GM18499 (cell line): ENCODE data around the gene MYH9.
"Not testable (repeated sequence)": the region's sequence is repeated elsewhere in the genome, so short reads cannot be mapped to it uniquely, and the experiment has no call there.

Source experiments
- ATAC-seq: cut with Tn5 transposase; IDR thresholded peaks from one replicate; pipeline ENCODE4 v1.9.1; 2021; ENCODE audit warnings: moderate number of reproducible peaks; ENCODE audit not compliant: insufficient read depth, unreplicated experiment

MYH9 gene

GRCh38 chr22:36299295-36299694, 88.5 kb downstream of the MYH9 start:
- no peak for ATAC-seq

- no peak for ATAC-seq
Observed at GRCh38 chr22:36298601-36299000, 89.2 kb downstream of the MYH9 start.

- ATAC-seq, result no peak
Observed at GRCh38 chr22:36298118-36298517, 89.6 kb downstream of the MYH9 start.

GRCh38 chr22:36297568-36297967, 90.2 kb downstream of the MYH9 start:
- ATAC-seq, result no peak

GRCh38 chr22:36296690-36297089, 91.1 kb downstream of the MYH9 start:
- ATAC-seq, result no peak

- ATAC-seq, result no peak
Observed at GRCh38 chr22:36295247-36295646, 92.5 kb downstream of the MYH9 start.

GRCh38 chr22:36294801-36295200, 93.0 kb downstream of the MYH9 start:
- no peak for ATAC-seq

GRCh38 chr22:36294293-36294620, 93.5 kb downstream of the MYH9 start:
- no peak for ATAC-seq

GRCh38 chr22:36293606-36294292, 94.0 kb downstream of the MYH9 start:
- ATAC-seq, result no peak

GRCh38 chr22:36292823-36293530, 94.8 kb downstream of the MYH9 start:
- no peak for ATAC-seq

- ATAC-seq, result no peak
Observed at GRCh38 chr22:36291831-36292740, 95.7 kb downstream of the MYH9 start.

GRCh38 chr22:36290391-36291075, 97.2 kb downstream of the MYH9 start:
- not testable (repeated sequence) for ATAC-seq

GRCh38 chr22:36289948-36290371, 97.8 kb downstream of the MYH9 start:
- not testable (repeated sequence) for ATAC-seq

GRCh38 chr22:36289406-36289870, 98.3 kb downstream of the MYH9 start:
- no peak for ATAC-seq

GRCh38 chr22:36288571-36289405, 99.0 kb downstream of the MYH9 start:
- no peak for ATAC-seq

- no peak for ATAC-seq
Observed at GRCh38 chr22:36287881-36288515, 99.8 kb downstream of the MYH9 start.

- ATAC-seq, result no peak
Observed at GRCh38 chr22:36286096-36286957, 101.4 kb downstream of the MYH9 start.

GRCh38 chr22:36285545-36285944, 102.2 kb downstream of the MYH9 start:
- ATAC-seq, result no peak
